Measurements from ENCODE around the gene PIGM.

The PIGM gene

DNA sequence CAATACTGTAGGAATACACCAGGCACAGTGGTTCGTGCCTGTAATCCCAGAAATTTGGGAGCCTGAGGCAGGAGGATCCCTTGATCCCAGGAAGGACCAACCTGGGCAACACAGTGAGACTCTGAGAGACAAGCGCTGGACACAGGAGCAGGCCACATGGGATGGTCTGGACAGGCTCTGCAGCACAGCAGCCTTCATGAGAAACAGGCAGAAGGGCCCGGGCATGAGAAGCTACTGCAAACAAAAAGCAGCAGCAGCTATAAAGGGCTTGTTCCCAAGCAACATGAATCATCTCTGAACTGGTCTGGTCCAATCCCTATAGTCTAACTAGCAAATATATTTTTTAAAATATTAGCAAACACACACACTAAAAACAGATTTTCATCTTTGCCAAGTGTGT lies 42.2 kb downstream of the PIGM start:
- no peak for DNase-seq (ENCODE audit: low read depth in 2 of 2)

DNA sequence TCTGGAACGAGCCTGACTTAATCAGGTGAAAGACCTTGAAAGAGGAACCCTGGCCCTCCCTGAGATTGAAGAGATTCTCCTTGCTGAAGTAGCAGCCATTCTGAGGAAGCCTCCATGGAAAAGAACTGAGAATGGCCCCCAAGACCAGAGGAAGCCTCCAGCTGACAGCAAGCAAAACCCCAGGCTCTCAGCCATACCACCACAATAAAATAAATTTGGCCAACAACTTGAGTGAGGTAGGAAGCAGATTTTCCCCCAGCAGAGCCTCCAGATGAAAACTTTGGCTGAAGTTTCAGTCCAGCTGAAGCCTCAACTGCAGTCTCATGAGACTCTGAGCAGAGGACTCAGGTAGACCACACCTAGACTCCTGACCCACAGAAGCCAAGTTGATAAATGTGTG lies 43.8 kb downstream of the PIGM start:
- no peak for DNase-seq (ENCODE audit: low read depth in 2 of 2)

DNA sequence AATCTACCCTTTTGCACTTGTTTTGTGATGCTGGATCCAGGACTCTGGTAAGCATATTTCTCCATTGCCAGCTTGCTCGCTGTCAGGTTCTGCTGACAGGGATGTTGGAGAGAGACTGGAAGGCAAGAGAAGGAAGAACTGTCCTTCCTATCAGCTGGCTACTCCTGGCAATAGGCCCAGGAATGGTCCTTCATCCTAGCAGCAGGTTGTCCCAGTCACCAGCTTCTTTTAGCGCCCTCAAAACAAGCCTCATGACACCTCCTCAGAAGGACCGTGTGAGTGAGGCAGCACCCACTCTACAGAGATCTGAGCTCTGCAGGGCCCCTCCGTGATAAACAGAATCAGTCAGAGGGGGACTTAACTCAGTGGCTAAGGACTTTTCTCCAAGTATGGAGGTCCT lies 44.6 kb downstream of the PIGM start:
- DNase-seq (ENCODE audit: low read depth in 2 of 2): no peak

DNA sequence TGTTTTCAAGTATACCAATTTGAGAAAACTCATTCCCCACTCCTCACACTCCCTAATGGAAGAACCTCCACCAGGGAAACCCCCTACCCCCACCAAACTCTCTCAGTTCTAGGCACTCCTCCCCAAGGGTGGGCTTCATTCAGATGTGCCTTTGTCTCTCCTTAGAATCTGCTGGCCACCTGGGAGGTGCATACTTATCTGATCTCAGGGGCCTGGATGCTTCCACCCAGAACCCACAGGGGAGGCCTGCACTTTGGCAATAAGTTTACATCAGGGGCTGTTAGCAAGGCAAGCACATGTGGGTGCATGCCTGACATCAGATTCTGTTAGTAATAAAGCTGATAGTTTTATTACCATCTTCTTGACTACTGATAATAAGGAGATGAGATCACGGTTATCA lies 45.3 kb downstream of the PIGM start:
- DNase-seq (ENCODE audit: low read depth in 2 of 2): no peak

DNA sequence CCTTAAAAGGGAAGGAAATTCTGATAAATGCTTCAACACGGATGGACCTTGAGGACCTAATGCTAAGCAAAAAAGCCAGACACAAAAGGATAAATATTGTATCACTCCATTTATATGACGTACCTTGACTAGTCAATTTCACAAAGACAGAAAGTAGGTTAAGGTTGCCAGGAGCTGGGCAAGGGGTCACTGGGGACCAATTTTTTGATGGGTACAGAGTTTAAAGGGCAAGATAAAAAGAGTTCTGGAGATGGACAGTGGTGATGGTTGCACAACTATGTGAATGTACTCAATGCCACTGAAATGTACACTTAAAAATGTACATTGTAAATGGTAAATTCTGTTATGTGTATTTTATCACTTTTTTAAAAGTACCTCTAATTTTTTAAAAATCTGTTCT lies 45.7 kb downstream of the PIGM start:
- no peak for DNase-seq (ENCODE audit: low read depth in 2 of 2)

DNA sequence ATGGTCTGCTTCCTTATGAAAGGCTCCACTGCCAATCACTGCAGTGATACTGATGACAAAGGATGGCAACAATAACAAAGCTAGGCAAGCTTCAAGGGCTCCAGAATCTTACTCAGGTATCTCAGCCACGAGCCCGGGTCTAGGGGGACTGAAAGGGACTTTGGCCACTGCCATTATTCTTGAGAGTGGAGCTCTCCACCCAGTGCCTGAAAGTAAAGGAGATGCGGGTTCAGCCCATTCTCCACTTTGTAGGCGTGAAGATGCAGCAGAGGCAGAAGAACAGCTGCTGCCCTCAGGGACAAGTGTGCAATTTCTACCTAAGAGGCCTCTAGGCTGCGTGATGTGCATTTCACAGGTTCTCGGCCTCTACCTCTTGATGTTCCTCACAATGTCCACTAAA lies 46.3 kb downstream of the PIGM start:
- no peak for DNase-seq (ENCODE audit: low read depth in 2 of 2)

DNA sequence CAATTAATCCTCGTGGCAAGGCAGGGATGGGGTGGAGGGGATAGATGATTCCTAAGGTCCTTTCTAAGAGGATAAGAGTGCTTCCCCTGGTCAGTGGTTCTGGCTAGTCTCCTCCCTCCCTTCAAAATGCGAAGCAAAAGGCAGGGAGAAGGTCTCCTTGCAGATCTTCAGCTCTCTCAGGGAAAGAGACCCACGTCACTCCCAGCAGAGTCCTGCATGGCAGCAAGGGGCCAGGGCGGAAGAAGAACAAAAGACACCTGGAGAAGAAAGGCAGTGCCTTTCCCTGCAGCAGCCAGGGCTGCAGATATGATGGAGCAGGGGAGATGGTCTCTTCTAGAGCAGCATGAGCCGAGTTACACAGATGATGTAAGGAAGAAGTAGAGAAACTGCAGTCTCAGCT lies 48.1 kb downstream of the PIGM start:
- DNase-seq (ENCODE audit: low read depth in 2 of 2): no peak

DNA sequence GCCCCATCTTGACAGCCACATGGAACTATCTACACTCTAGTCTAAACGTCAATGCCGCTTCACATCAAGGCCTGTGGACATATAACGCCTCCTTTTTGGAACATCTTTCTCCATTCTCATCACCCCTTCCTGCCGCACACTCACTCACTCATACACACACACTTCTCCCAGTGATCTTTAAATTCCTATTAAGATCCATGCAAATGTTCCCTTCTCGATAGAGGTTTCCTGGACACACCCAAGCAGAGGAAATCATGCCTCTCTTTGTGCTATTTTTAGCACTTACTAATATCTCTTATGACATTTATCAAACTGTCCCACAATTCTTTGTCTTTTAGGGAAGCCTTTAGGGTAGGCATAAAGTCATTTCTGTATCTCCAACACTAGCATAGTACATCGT lies 49.5 kb downstream of the PIGM start:
- DNase-seq (ENCODE audit: low read depth in 2 of 2): no peak

DNA sequence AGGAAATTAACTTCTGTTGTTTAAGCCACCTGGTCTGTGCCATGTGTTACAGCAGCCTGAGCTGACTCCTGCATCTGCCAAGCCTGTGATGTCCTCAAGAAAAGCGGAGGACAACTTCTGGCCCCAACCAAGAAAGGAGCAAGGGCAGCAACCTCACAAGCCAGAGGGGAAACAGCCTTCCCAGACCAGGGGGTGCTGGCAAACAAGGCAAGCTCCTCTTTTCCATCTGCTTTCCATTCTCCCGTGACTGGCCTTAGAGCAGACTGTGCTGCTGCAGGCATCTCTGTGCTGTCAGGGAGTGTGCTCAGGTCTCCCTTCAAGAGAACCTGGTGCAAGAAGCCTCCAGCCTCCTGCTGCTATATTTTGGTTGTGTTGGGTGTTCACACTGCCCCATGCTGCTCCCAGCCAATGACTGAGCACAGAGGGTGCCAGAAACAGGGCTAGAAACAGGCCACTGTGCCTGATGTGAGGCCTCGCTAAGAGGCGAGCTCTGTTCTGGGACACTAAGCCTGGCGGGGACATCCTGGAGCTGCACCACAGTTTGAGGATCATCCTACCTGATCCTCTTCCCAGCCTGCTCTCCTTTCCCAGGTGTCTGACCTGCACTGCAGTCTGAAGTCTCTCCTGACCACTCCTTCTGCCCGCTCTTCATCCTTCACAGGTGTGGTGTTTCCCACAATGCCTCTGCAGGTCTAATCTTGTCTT lies 50.3 kb downstream of the PIGM start:
- no peak for DNase-seq (ENCODE audit: low read depth in 2 of 2)

DNA sequence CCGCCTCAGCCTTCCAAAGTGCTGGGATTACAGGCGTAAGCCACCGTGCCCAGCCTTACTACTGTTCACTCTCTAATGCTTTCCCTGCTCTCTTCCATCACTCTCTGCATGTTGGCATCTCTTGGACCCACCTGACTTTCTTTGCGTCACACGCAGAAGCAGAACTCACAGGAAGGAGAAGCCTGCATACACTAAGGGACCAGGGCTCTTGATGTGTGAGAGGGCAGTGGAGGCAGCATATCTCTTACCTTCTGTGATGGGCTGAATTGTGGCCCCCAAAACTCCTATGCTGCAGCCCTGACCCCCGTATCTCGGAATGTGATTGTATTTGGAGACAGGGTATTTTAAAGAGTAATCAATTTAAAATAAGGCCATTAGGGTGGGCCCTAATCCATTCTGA lies 51.0 kb downstream of the PIGM start:
- DNase-seq (ENCODE audit: low read depth in 2 of 2): no peak

DNA sequence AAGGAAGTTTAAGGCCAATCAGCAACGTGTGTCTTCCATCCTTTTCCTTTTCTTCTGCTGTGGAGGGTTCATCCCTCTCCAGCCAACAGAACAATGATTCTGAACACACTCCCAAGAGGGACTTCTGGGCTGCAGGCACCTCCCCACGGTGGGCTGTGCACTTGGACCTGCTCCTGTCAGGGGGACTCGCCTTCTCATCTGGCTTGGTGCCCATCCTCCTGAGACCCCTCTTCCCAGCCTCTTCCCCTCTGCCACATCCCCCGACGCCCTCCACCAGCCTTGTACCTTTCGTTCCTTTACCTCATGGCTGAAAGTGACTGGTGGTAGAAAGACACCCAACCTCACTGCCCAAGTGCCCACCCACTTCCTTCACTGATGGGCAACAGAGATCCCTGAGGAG lies 51.7 kb downstream of the PIGM start:
- DNase-seq (ENCODE audit: low read depth in 2 of 2): no peak

DNA sequence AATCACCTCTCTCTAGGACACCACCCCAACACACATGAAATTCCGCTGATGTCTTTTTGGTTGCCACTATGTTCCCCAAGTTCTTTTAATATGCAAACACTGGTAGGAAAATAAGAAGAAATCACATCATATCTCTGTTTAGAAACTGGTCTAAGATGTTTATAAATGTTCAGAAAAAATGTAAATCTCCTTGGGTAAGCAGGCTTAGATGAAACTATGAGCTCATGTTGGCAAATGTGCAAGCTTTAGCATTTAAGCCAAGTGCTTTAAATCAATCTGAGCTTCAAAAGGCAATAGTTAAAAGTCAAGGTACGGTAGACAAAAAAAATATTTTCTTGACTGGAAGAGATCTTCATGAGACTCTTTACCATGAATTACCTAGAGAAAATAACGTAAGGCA lies 52.5 kb downstream of the PIGM start:
- DNase-seq (ENCODE audit: low read depth in 2 of 2): no peak

DNA sequence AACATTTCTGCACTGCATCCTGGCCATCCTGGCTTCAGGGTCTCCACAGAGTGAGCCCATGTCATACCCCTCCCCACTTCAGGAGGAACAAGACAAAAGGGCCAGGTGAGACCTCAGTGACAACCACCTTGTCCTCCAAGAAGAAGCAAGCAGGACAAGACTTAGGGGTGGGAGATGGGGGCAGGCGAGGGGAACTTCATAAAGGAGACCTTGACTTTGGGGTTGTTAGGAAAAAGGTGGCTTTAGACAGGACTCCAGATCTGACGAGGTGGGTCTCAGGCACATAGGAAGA lies 53.7 kb downstream of the PIGM start:
- no peak for DNase-seq (ENCODE audit: low read depth in 2 of 2)

DNA sequence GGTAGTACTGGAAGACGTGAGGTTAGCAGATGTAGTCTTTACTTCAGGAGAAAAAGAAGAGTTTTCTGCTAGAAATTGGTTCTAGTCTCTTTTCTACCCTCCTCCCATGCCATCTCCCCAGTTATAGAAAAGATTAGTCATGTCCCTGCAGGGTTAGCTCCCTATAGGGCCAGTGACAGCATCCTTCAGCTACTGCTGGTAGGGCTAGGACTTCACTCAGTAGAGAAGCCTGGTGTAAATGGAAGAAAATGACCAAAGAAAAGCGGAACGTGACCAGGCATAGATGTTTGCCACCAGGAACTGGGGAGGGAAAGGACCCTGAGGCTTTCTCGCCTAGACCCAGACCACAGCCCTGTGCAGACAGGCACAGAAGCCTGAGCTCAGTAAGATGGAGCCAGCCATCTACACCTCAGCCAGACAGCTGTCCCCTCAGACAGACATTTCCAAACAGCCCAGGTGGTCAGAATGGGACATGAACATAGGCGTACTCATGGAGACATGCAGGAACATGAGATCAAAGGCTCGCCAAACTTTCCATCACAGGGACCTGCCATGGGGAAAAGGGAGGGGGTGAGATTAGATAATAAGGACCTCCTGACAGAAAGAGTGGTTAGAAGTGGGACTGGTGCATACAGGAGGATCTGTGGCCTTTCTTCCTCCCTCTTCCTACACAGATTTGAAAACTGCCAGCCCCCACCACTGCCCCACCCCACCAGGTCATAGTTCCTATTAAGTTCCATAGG lies 54.3 kb downstream of the PIGM start:
- DNase-seq (ENCODE audit: low read depth in 2 of 2): no peak

Measured in stimulated activated CD4-positive, alpha-beta T cell treated with anti-CD3 and anti-CD28 coated beads, Interleukin-4, amount 100 ng/mL, for 48 hours (primary cell).